Femur (tissue), 1 donor: ENCODE measurements around the gene IER2.
"Not testable (repeated sequence)": the region's sequence is repeated elsewhere in the genome, so short reads cannot be mapped to it uniquely, and the experiment has no call there.

ENCODE experiments used
- DNase-seq: peaks from one replicate; pipeline ENCODE4 v3.0.0-alpha.2; 2017

IER2 gene

GRCh38 chr19:13146763-13147563 is 3.2 kb upstream of the IER2 start:
- no peak for DNase-seq

GRCh38 chr19:13149173-13149627 is 1.0 kb upstream of the IER2 start:
- not testable (repeated sequence) for DNase-seq

- peak; percentile 59 for DNase-seq
These were observed 504 bp upstream of the IER2 start for GRCh38 chr19:13149628-13150186.

GRCh38 chr19:13150931-13151604 is 857 bp downstream of the IER2 start:
- DNase-seq = peak; percentile 66

GRCh38 chr19:13151605-13152355 is 1.6 kb downstream of the IER2 start:
- DNase-seq = peak; percentile 99

- DNase-seq = no peak
These were observed 2.3 kb downstream of the IER2 start for GRCh38 chr19:13152356-13152973.

- peak; percentile 97 for DNase-seq
These were observed 2.9 kb downstream of the IER2 start for GRCh38 chr19:13152974-13153568.

- peak; percentile 73 for DNase-seq
These were observed 3.5 kb downstream of the IER2 start for GRCh38 chr19:13153569-13154240.

GRCh38 chr19:13154241-13154778 is 4.1 kb downstream of the IER2 start:
- DNase-seq = peak; percentile 92

- DNase-seq = peak; percentile 81
These were observed 4.8 kb downstream of the IER2 start for GRCh38 chr19:13154911-13155471.

- DNase-seq = peak; percentile 89
These were observed 5.5 kb downstream of the IER2 start for GRCh38 chr19:13155472-13156359.

GRCh38 chr19:13159713-13160112 is 9.5 kb downstream of the IER2 start:
- no peak for DNase-seq

GRCh38 chr19:13160557-13160956 is 10.3 kb downstream of the IER2 start:
- no peak for DNase-seq

GRCh38 chr19:13162724-13163608 is 12.8 kb downstream of the IER2 start:
- DNase-seq = peak; percentile 97

GRCh38 chr19:13163609-13164342 is 13.6 kb downstream of the IER2 start:
- DNase-seq = peak; percentile 85

GRCh38 chr19:13164343-13165161 is 14.3 kb downstream of the IER2 start:
- peak; percentile 86 for DNase-seq
